Kidney (tissue), 14 donors: ENCODE results near the gene PITPNM1. TPM values are rescaled to one million over a fixed set of nuclear protein-coding genes. Genes with fewer than 3 reads are reported as not detected.

Experiments used
- DNase-seq, 5 donors: peaks; one replicate each; pipeline ENCODE4 v3.0.0-alpha.2; 2013 to 2020
- FAIRE-seq: peaks from 2 replicates; lab custom pipeline; 2012; peaks lifted over from hg19 to GRCh38; lab: Jason Lieb, UNC
- H3K27ac ChIP-seq, 2 donors: one replicate each; pipeline ENCODE4 v1.7.0; 2013; ENCODE audit warnings: low read depth in 2 of 2, low read length in 2 of 2, inconsistent platforms in 1 of 2
- H3K27me3 ChIP-seq: one replicate; pipeline ENCODE4 v1.7.1; 2013; ENCODE audit warnings: low read length, inconsistent platforms; ENCODE audit not compliant: control insufficient read depth, insufficient read depth
- H3K36me3 ChIP-seq, 3 donors: one replicate each; pipeline versions ENCODE4 v1.7.0 to v1.7.1; 2013; ENCODE audit warnings: low read length in 3 of 3, control low read depth in 1 of 3, inconsistent platforms in 1 of 3; ENCODE audit not compliant: insufficient read depth in 3 of 3, control insufficient read depth in 2 of 3
- H3K4me1 ChIP-seq, 3 donors: one replicate each; pipeline versions ENCODE4 v1.7.0 to v1.7.1; 2013; ENCODE audit warnings: low read length in 3 of 3, inconsistent platforms in 1 of 3, low read depth in 1 of 3; ENCODE audit not compliant: control insufficient read depth in 2 of 3, insufficient read depth in 2 of 3
- H3K4me3 ChIP-seq, 3 donors: one replicate each; pipeline versions ENCODE4 v1.7.0 to v1.8.1; 2013; ENCODE audit warnings: low read length in 3 of 3, control low read depth in 1 of 3, inconsistent platforms in 1 of 3
- H3K9ac ChIP-seq, 3 donors: one replicate each; pipeline versions ENCODE4 v1.7.0 to v1.7.1; 2013; ENCODE audit warnings: low read length in 3 of 3, control low read depth in 1 of 3, inconsistent platforms in 1 of 3
- H3K9me3 ChIP-seq, 3 donors: one replicate each; pipeline versions ENCODE4 v1.7.0 to v1.7.1; 2013; ENCODE audit warnings: low read length in 3 of 3, control low read depth in 1 of 3, inconsistent platforms in 1 of 3; ENCODE audit not compliant: control insufficient read depth in 2 of 3, insufficient read depth in 1 of 3
- CTCF ChIP-seq: IDR thresholded peaks from 3 replicates; pipeline ENCODE4 v1.5.1; 2012; ENCODE audit warnings: mild to moderate bottlenecking, moderate library complexity, borderline replicate concordance; ENCODE audit not compliant: insufficient read depth; ENCODE audit errors: extremely low read depth
- intact Hi-C: fragments of 100-400 bp; cut with DNase I; formaldehyde crosslinking; loops from one replicate; pipeline ENCODE4 v1.11.1; 2022
- polyA plus RNA-seq: library from polyadenylated mRNA; stranded (reverse); fragments of 350-450 nt; fragmentation: Illumina TruSeq; extraction: RNeasy Lipid Tissue Mini Kit (QIAGEN cat#74804); gene quantifications from one replicate; pipeline ENCODE4 v1.2.3, GENCODE V29; 2014; ENCODE audit warnings: low read depth, low replicate concordance; ENCODE audit not compliant: insufficient read depth
- total RNA-seq: library from RNA; stranded (reverse); fragmentation: NEBNext Ultra II Directional; extraction: Animal tissue kit (Norgen Biotek cat#: 25700); gene quantifications from one replicate; pipeline ENCODE4 v1.2.1, GENCODE V29; 2021
- donor health status: control.
- donor health status: control.
- donor health status: control.
- donor health status: control.
- donor health status: control.
- donor health status: DM: yes; HTN: yes; CAD: no.
- donor health status: Normal renal cell carcinoma (clear cell type).

PITPNM1 gene
- total and polyA plus RNA-seq, 2 donors from 2014 or later: 19.3 to 74.7 TPM

GRCh38 chr11:67455054-67455453 lies 50.1 kb downstream of the PITPNM1 start, which contains the start of gene CABP4:
TSS of gene CABP4 (plus strand) at chr11:67455354. CDS start at chr11:67455424, 70 bp downstream.
- DNase-seq (peak in 1 of 5 donors; percentile 43), FAIRE-seq (no peak)
- H3K9ac ChIP-seq: no peak within 1 kb of the TSS
- no peak within 1 kb of the TSS for H3K4me3 ChIP-seq
- no peak within 1 kb of the TSS for H3K27ac ChIP-seq
- TF ChIP-seq CTCF: no peak
- H3K36me3 ChIP-seq: no peaks in the 10 kb centered on the region
- H3K27me3 ChIP-seq: no peaks in the 10 kb centered on the region
- intact Hi-C loops: no loop called here
- H3K4me1 ChIP-seq: peaks cover 0 to 2% (median 0%) of the 10 kb centered on the region in 3 donors
- H3K9me3 ChIP-seq: no peaks in the 10 kb centered on the region

- Histone ChIP-seq H3K36me3 (no peaks in the 10 kb centered on the region), H3K4me3 (no peak overlapping the region), H3K27me3 (no peaks in the 10 kb centered on the region), H3K9ac (no peak overlapping the region), H3K27ac (no peak overlapping the region), H3K9me3 (no peaks in the 10 kb centered on the region), H3K4me1 (peaks cover 0 to 2% (median 0%) of the 10 kb centered on the region in 3 donors)
- intact Hi-C loops: no loop called here
- FAIRE-seq (no peak), DNase-seq (peak in 1 of 5 donors; percentile 66)
- no peak for TF ChIP-seq CTCF
Measured at GRCh38 chr11:67453816-67454732, 51.1 kb downstream of the PITPNM1 start.

GRCh38 chr11:67452141-67452952 lies 52.8 kb downstream of the PITPNM1 start, which contains the start of gene GPR152:
TSS of gene GPR152 (minus strand) at chr11:67452729. CDS start at chr11:67452724, 5 bp downstream.
- Histone ChIP-seq H3K4me1 (peaks cover 0 to 3% (median 2%) of the 10 kb centered on the region in 3 donors), H3K9ac (no peak within 1 kb of the TSS), H3K27me3 (no peaks in the 10 kb centered on the region), H3K27ac (no peak within 1 kb of the TSS), H3K9me3 (no peaks in the 10 kb centered on the region), H3K4me3 (no peak within 1 kb of the TSS), H3K36me3 (no peaks in the 10 kb centered on the region)
- DNase-seq (peak in 1 of 5 donors; percentile 78), FAIRE-seq (no peak)
- intact Hi-C loops: no loop called here
- no peak for TF ChIP-seq CTCF
